ENCODE measurements around the gene ABTB2.

DNA sequence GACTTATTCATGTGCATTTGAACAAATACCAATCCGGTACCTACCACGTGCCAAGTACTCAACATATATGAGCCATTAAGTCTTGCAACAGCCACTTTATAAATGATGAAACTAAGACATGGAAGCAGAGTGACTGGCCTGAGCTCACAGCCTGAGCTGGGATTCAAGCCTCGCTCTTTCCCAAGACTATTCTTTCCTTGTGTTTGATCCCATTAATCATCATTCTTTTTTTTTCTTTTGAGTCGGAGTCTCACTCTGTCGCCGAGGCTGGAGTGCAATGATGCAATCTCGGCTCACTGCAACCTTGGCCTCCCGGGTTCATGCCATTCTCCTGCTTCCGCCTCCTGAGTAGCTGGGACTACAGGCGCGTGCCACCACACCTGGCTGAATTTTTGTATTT, 119.3 kb downstream of the ABTB2 start:
- no peak for TF ChIP-seq CTCF (conservative IDR thresholded peaks at IDR 0.05; ENCODE audit: low read length)
- TF ChIP-seq EZH2phosphoT487 (IDR thresholded peaks at IDR 0.05; ENCODE audit: borderline replicate concordance, low read depth, low read length), result no peak
